H1 (cell line): ENCODE data around the gene CX3CR1. TPM values are rescaled to one million over a fixed set of nuclear protein-coding genes. Genes with fewer than 3 reads are reported as not detected.

Experiments used
- CTCF ChIA-PET: fragments of 300-600 bp; sonication (Branson Sonifier 250); formaldehyde crosslinking; loops from one replicate; lab custom pipeline; 2021; ENCODE audit not compliant: partially characterized antibody; lab: Charles Lee
- POLR2A ChIA-PET: fragments of 300-600 bp; sonication (Branson Sonifier 250); formaldehyde crosslinking; loops from one replicate; lab custom pipeline; 2021; ENCODE audit warnings: inconsistent platforms; ENCODE audit not compliant: partially characterized antibody; lab: Charles Lee
- DNase-seq, 2 experiments: peaks; one replicate each; pipeline versions ENCODE4 v3.0.0 to v3.0.0-alpha.2; 2010 to 2022; ENCODE audit warnings: low spot score in 2 of 2, low read depth in 1 of 2, mixed read lengths in 1 of 2
- FAIRE-seq: peaks from 2 replicates; lab custom pipeline; 2011; peaks lifted over from hg19 to GRCh38; lab: Jason Lieb, UNC
- H2AFZ ChIP-seq: 2 replicates; pipeline ENCODE4 v1.8.1; 2012; ENCODE audit warnings: low read length, inconsistent platforms
- H2AK5ac ChIP-seq: 2 replicates; pipeline ENCODE4 v1.6.1; 2013; ENCODE audit warnings: low read depth, low read length
- H2BK120ac ChIP-seq: replicated peaks from 2 replicates; pipeline ENCODE3; 2013; ENCODE audit warnings: low read depth, low read length, inconsistent platforms
- H2BK12ac ChIP-seq: 2 replicates; pipeline ENCODE4 v1.6.1; 2013; ENCODE audit warnings: low read depth, low read length
- H2BK15ac ChIP-seq: 2 replicates; pipeline ENCODE4 v1.6.1; 2013; ENCODE audit warnings: low read length
- H2BK20ac ChIP-seq: 2 replicates; pipeline ENCODE4 v1.6.1; 2013; ENCODE audit warnings: low read length
- H2BK5ac ChIP-seq: 2 replicates; pipeline ENCODE4 v1.6.1; 2013; ENCODE audit warnings: low read depth, low read length
- H3K14ac ChIP-seq: 2 replicates; pipeline ENCODE4 v1.6.1; 2013; ENCODE audit warnings: inconsistent platforms; ENCODE audit not compliant: insufficient read length
- H3K18ac ChIP-seq: 2 replicates; pipeline ENCODE4 v1.6.1; 2013; ENCODE audit warnings: low read length; ENCODE audit errors: extremely low read depth
- H3K23ac ChIP-seq: 2 replicates; pipeline ENCODE4 v1.6.1; 2013; ENCODE audit warnings: inconsistent platforms; ENCODE audit not compliant: insufficient read length
- H3K23me2 ChIP-seq: 2 replicates; pipeline ENCODE4 v1.6.1; 2013; ENCODE audit warnings: low read depth, low read length
- H3K27ac ChIP-seq: 2 replicates; pipeline ENCODE4 v1.6.1; 2011; ENCODE audit warnings: low read depth, low read length, inconsistent platforms
- H3K27me3 ChIP-seq, 4 experiments: replicated peaks in 1 of 4; 1 replicate in 1 of 4; 2 replicates in 3 of 4; pipeline versions ENCODE4 v1.6.1 to v1.8.1; 2011 to 2013; ENCODE audit warnings: low read length in 3 of 4, mild to moderate bottlenecking in 3 of 4, inconsistent platforms in 2 of 4, mixed read lengths in 2 of 4, moderate library complexity in 1 of 4; ENCODE audit not compliant: control insufficient read depth in 3 of 4, insufficient read depth in 3 of 4; ENCODE audit errors: extremely low read depth in 1 of 4
- H3K36me3 ChIP-seq, 4 experiments: 2 replicates each; pipeline versions ENCODE4 v1.6.1 to v1.8.1; 2011 to 2013; ENCODE audit warnings: mild to moderate bottlenecking in 4 of 4, low read length in 3 of 4, moderate library complexity in 2 of 4, control low read depth in 1 of 4, inconsistent platforms in 1 of 4; ENCODE audit not compliant: insufficient read depth in 4 of 4, control insufficient read depth in 2 of 4
- H3K4ac ChIP-seq: replicated peaks from 2 replicates; pipeline ENCODE3; 2013; ENCODE audit warnings: low read length, low read depth, mixed read lengths, inconsistent platforms; ENCODE audit not compliant: insufficient read length
- H3K4me1 ChIP-seq, 4 experiments: replicated peaks in 1 of 4; 1 replicate in 1 of 4; 2 replicates in 3 of 4; pipeline versions ENCODE4 v1.6.1 to v1.8.1; 2011 to 2013; ENCODE audit warnings: low read length in 3 of 4, inconsistent platforms in 2 of 4, mixed read lengths in 1 of 4; ENCODE audit not compliant: insufficient read depth in 4 of 4, control insufficient read depth in 3 of 4
- H3K4me2 ChIP-seq, 2 experiments: 2 replicates each; pipeline versions ENCODE4 v1.6.1 to v1.8.1; 2011 to 2013; ENCODE audit warnings: low read depth in 2 of 2, low read length in 2 of 2, control low read depth in 1 of 2, inconsistent platforms in 1 of 2, mild to moderate bottlenecking in 1 of 2; ENCODE audit not compliant: insufficient read depth in 1 of 2
- H3K4me3 ChIP-seq, 4 experiments: fragments of 200-600, 300-600 bp in 1 of 4; sonication (generic), shearing (Covaris generic), sonication (Bioruptor Twin) in 1 of 4; 2 replicates each; pipeline versions ENCODE4 v1.5.1 to v1.8.1; 2011 to 2016; ENCODE audit warnings: low read length in 4 of 4, low read depth in 3 of 4, control low read depth in 2 of 4, inconsistent platforms in 2 of 4, mild to moderate bottlenecking in 2 of 4, mixed read lengths in 1 of 4, moderate library complexity in 1 of 4; ENCODE audit not compliant: insufficient read depth in 2 of 4; ENCODE audit errors: extremely low read depth in 1 of 4
- H3K56ac ChIP-seq: replicated peaks from 2 replicates; pipeline ENCODE3; 2013; ENCODE audit warnings: low read depth, mild to moderate bottlenecking, mixed read lengths, low read length, inconsistent platforms; ENCODE audit not compliant: insufficient read length
- H3K79me1 ChIP-seq: 2 replicates; pipeline ENCODE4 v1.6.1; 2013; ENCODE audit warnings: low read depth, low read length, control low read depth
- H3K79me2 ChIP-seq, 2 experiments: 2 replicates each; pipeline versions ENCODE4 v1.6.1 to v1.8.1; 2012 to 2013; ENCODE audit warnings: low read length in 2 of 2, mild to moderate bottlenecking in 2 of 2, inconsistent platforms in 1 of 2; ENCODE audit not compliant: insufficient read depth in 2 of 2, control insufficient read depth in 1 of 2
- H3K9ac ChIP-seq, 4 experiments: replicated peaks in 1 of 4; 1 replicate in 1 of 4; 2 replicates in 3 of 4; pipeline versions ENCODE4 v1.6.1 to v1.8.1; 2011 to 2013; ENCODE audit warnings: low read depth in 3 of 4, low read length in 3 of 4, control low read depth in 2 of 4, mild to moderate bottlenecking in 2 of 4, moderate library complexity in 2 of 4, inconsistent platforms in 1 of 4; ENCODE audit errors: extremely low read depth in 1 of 4
- H3K9me3 ChIP-seq, 2 experiments: 2 replicates each; pipeline versions ENCODE4 v1.6.1 to v1.8.1; 2012 to 2013; ENCODE audit warnings: mild to moderate bottlenecking in 2 of 2, moderate library complexity in 2 of 2, control low read depth in 1 of 2, inconsistent platforms in 1 of 2, low read depth in 1 of 2, low read length in 1 of 2, mixed read lengths in 1 of 2; ENCODE audit not compliant: insufficient read depth in 2 of 2
- H4K20me1 ChIP-seq, 2 experiments: replicated peaks in 1 of 2; 2 replicates each; pipeline versions ENCODE3 to v1.8.1; 2011 to 2013; ENCODE audit warnings: inconsistent platforms in 2 of 2, low read length in 2 of 2, mild to moderate bottlenecking in 1 of 2; ENCODE audit not compliant: insufficient read depth in 2 of 2, control insufficient read depth in 1 of 2
- H4K5ac ChIP-seq: 2 replicates; pipeline ENCODE4 v1.6.1; 2013; ENCODE audit warnings: low read length, low read depth, mixed read lengths, inconsistent platforms; ENCODE audit not compliant: insufficient read length
- H4K8ac ChIP-seq: 2 replicates; pipeline ENCODE4 v1.8.0; 2013; ENCODE audit warnings: mild to moderate bottlenecking, moderate library complexity, low read length, inconsistent platforms; ENCODE audit not compliant: insufficient read depth; ENCODE audit errors: extremely low read depth
- H4K91ac ChIP-seq: replicated peaks from 2 replicates; pipeline ENCODE3; 2013; ENCODE audit warnings: low read length, mixed read lengths, inconsistent platforms; ENCODE audit not compliant: insufficient read length
- CBX8 ChIP-seq: fragments of 300-800, 300-1000 bp; sonication (generic); IDR thresholded peaks from 2 replicates; pipeline ENCODE4 v1.7.1; 2016; ENCODE audit warnings: low read depth, low read length, borderline replicate concordance
- CHD1 ChIP-seq: IDR thresholded peaks from 2 replicates; pipeline ENCODE4 v1.6.1; 2012; ENCODE audit warnings: low read depth, low read length, improper control_type of control experiment
- JUN ChIP-seq: IDR thresholded peaks from 2 replicates; pipeline ENCODE4 v1.6.1; 2011; ENCODE audit warnings: low read depth, mild to moderate bottlenecking, improper control_type of control experiment, low read length
- JUND ChIP-seq: IDR thresholded peaks from 2 replicates; pipeline ENCODE4 v1.6.1; 2011; ENCODE audit warnings: mild to moderate bottlenecking, improper control_type of control experiment, low read length
- KDM5A ChIP-seq: fragments of 200-600 bp; IDR thresholded peaks from 2 replicates; pipeline ENCODE4 v1.7.1; 2012; ENCODE audit warnings: mild to moderate bottlenecking, low read length, inconsistent platforms, mixed read lengths
- NANOG ChIP-seq: IDR thresholded peaks from 2 replicates; pipeline ENCODE4 v1.6.1; 2011; ENCODE audit warnings: low read length, low read depth, mild to moderate bottlenecking, inconsistent platforms; ENCODE audit not compliant: insufficient read depth, poor library complexity, severe bottlenecking
- POU5F1 ChIP-seq: IDR thresholded peaks from 2 replicates; pipeline ENCODE4 v1.6.1; 2011; ENCODE audit warnings: low read depth, mild to moderate bottlenecking, low read length, moderate library complexity
- RAD21 ChIP-seq, 2 experiments: IDR thresholded peaks in 1 of 2; conservative IDR thresholded peaks in 1 of 2; 2 replicates each; pipeline ENCODE4 v1.6.1; 2011; ENCODE audit warnings: low read depth in 2 of 2, low read length in 2 of 2, improper control_type of control experiment in 1 of 2, inconsistent platforms in 1 of 2, mild to moderate bottlenecking in 1 of 2, moderate library complexity in 1 of 2
- RBBP5 ChIP-seq: IDR thresholded peaks from 2 replicates; pipeline ENCODE4 v1.7.1; 2012; ENCODE audit warnings: low read depth, mild to moderate bottlenecking, inconsistent platforms, low read length, moderate library complexity, borderline replicate concordance
- TAF1 ChIP-seq: IDR thresholded peaks from 2 replicates; pipeline ENCODE4 v1.6.1; 2011; ENCODE audit warnings: mild to moderate bottlenecking, low read depth, low read length
- polyA plus RNA-seq, 7 experiments: library from polyadenylated mRNA; depleted of rRNA in 3 of 7; stranded (reverse) in 5 of 7; unstranded in 2 of 7; fragments of >200 nt in 5 of 7; fragments of 200-250 nt in 2 of 7; gene quantifications; 1 replicate in 5 of 7; 2 replicates in 1 of 7; 4 replicates in 1 of 7; pipeline versions ENCODE4 v1.2.1 to v1.2.3, GENCODE V29; 2011 to 2013; ENCODE audit warnings: missing spikeins in 2 of 7, mixed read lengths in 2 of 7
- total RNA-seq: library from RNA; stranded (reverse); fragmentation: NEBNext Ultra II Directional; extraction: Animal tissue kit (Norgen Biotek cat#: 25700); gene quantifications from 2 replicates; pipeline ENCODE4 v1.2.1, GENCODE V29; 2021
- TF ChIP-seq, protein P1 (sequence below): IDR thresholded peaks from 2 replicates; pipeline ENCODE4 v1.6.1; 2012; ENCODE audit warnings: inconsistent platforms
- TF ChIP-seq, protein P2 (sequence below): IDR thresholded peaks from 2 replicates; pipeline ENCODE4 v1.6.1; 2011; ENCODE audit warnings: low read depth, mild to moderate bottlenecking, low read length; ENCODE audit not compliant: insufficient read depth

Gene CX3CR1
- total and polyA plus RNA-seq, 2 of the 8 experiments (the other 6 are each of a cell fraction or from before 2014, with no cell fraction given): 0.08 TPM; not detected in 1

DNA sequence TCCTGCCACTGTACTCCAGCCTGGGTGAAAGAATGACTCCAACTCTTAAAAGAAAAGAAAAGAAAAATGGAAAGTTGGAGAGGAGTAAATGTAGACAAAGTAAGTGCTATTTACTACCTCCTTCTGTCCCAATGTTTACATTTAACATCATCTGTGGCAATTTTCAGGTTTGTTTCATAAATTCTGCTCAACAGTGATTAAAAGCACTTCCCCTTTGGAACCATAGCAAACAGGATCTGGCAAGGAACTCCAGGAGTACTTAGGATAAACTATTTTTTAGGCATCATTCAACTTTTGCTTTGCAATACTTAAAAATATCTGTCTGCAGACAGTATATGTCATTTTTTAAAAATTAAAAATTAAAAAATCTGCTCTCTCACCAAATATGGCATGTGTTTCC lies 5.5 kb upstream of the CX3CR1 start:
- Histone ChIP-seq H2BK120ac (no peak overlapping the region), H2AK5ac (no peak overlapping the region), H2BK12ac (no peak overlapping the region), H3K79me1 (no peaks in the 10 kb centered on the region), H2BK20ac (no peak overlapping the region), H3K79me2 (no peaks in the 10 kb centered on the region), H4K20me1 (no peaks in the 10 kb centered on the region), H4K91ac (no peak overlapping the region), H2AFZ (no peak overlapping the region), H3K14ac (no peak overlapping the region), H3K4me2 (no peak overlapping the region), H3K56ac (no peak overlapping the region), H3K23ac (no peak overlapping the region), H3K27ac (no peak overlapping the region), H3K18ac (no peak overlapping the region), H3K23me2 (no peaks in the 10 kb centered on the region), H3K4me3 (no peak overlapping the region), H3K4me1 (no peaks in the 10 kb centered on the region), H3K27me3 (no peaks in the 10 kb centered on the region), H3K9me3 (no peaks in the 10 kb centered on the region), H3K9ac (no peak overlapping the region), H2BK5ac (no peak overlapping the region), H3K36me3 (no peaks in the 10 kb centered on the region), H2BK15ac (no peak overlapping the region), H3K4ac (no peak overlapping the region), H4K5ac (no peak overlapping the region), H4K8ac (no peak overlapping the region)
- FAIRE-seq (no peak), DNase-seq (no peak)
- ChIA-PET POLR2A (no interaction called here), CTCF (interaction anchor here (0.6 to 30.1 kb wide), 6 partner anchors 71 to 163 kb away, joined by 3 to 767 read pairs (median 100); partner anchors contain the start of gene XIRP1)
- TF ChIP-seq CHD1 (no peak), JUN (no peak), JUND (no peak), RBBP5 (no peak), NANOG (no peak), POU5F1 (no peak), RAD21 (IDR thresholded peaks at IDR 0.05 in 1 of 2, conservative IDR thresholded peaks at IDR 0.05 in 1 of 2; ENCODE audit: low read depth in 2 of 2, low read length in 2 of 2) (no peak), TAF1 (no peak), CBX8 (no peak), KDM5A (no peak)
- TF ChIP-seq, protein P1, sequence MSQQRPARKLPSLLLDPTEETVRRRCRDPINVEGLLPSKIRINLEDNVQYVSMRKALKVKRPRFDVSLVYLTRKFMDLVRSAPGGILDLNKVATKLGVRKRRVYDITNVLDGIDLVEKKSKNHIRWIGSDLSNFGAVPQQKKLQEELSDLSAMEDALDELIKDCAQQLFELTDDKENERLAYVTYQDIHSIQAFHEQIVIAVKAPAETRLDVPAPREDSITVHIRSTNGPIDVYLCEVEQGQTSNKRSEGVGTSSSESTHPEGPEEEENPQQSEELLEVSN: no peak
- TF ChIP-seq, protein P2, sequence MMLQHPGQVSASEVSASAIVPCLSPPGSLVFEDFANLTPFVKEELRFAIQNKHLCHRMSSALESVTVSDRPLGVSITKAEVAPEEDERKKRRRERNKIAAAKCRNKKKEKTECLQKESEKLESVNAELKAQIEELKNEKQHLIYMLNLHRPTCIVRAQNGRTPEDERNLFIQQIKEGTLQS: no peak
